SK-N-SH (cell line): ENCODE data around the gene SPINK6. TPM values are rescaled to one million over a fixed set of nuclear protein-coding genes. Genes with fewer than 3 reads are reported as not detected.

Source experiments
- CTCF ChIA-PET: fragments of 300-600, 350-600 bp; formaldehyde crosslinking; extraction: SDS; loops from one replicate; lab custom pipeline; 2021; lab: Yijun Ruan, JAX
- POLR2A ChIA-PET: fragments of 350-600 bp; sonication (Branson Sonifier 250); formaldehyde crosslinking; extraction: SDS; loops from one replicate; lab custom pipeline; 2020; ENCODE audit warnings: antibody characterized with exemption, inconsistent platforms; lab: Yijun Ruan, JAX
- DNase-seq: peaks from one replicate; pipeline ENCODE4 v3.0.0; 2012
- H2AFZ ChIP-seq: fragments of 200-600 bp; sonication (generic); 2 replicates; pipeline ENCODE4 v1.8.1; 2016; ENCODE audit warnings: antibody characterized with exemption, mild to moderate bottlenecking, low read depth
- H3F3A ChIP-seq: fragments of 200-600 bp; sonication (generic); replicated peaks from 2 replicates; pipeline ENCODE3; 2016; ENCODE audit warnings: antibody characterized with exemption, mild to moderate bottlenecking; ENCODE audit not compliant: insufficient read depth
- H3K27ac ChIP-seq, 2 experiments: fragments of 200-500 bp in 1 of 2; fragments of 200-600 bp in 1 of 2; sonication (Bioruptor generic) in 1 of 2; sonication (generic), shearing (Covaris generic) in 1 of 2; 2 replicates each; pipeline versions ENCODE4 v1.5.1 to v1.6.1; 2014 to 2016; ENCODE audit warnings: low read depth in 2 of 2, inconsistent platforms in 1 of 2, low read length in 1 of 2, mild to moderate bottlenecking in 1 of 2, mixed read lengths in 1 of 2
- H3K27me3 ChIP-seq: fragments of 200-600 bp; sonication (generic), shearing (Covaris generic); 2 replicates; pipeline ENCODE4 v1.6.1; 2016; ENCODE audit warnings: mixed run types; ENCODE audit not compliant: insufficient read depth
- H3K36me3 ChIP-seq, 2 experiments: fragments of 200-500 bp in 1 of 2; fragments of 200-600 bp in 1 of 2; sonication (Bioruptor generic) in 1 of 2; sonication (generic) in 1 of 2; replicated peaks in 1 of 2; 2 replicates each; pipeline versions ENCODE3 to v1.5.1; 2014 to 2016; ENCODE audit warnings: low read length in 1 of 2, mild to moderate bottlenecking in 1 of 2; ENCODE audit not compliant: insufficient read depth in 2 of 2, control insufficient read depth in 1 of 2
- H3K4me1 ChIP-seq, 2 experiments: fragments of 200-500 bp in 1 of 2; fragments of 200-600 bp in 1 of 2; sonication (Bioruptor generic) in 1 of 2; sonication (generic), shearing (Covaris generic) in 1 of 2; 2 replicates each; pipeline versions ENCODE4 v1.5.1 to v1.6.1; 2014 to 2016; ENCODE audit warnings: low read depth in 1 of 2, low read length in 1 of 2, mixed run types in 1 of 2; ENCODE audit not compliant: insufficient read depth in 2 of 2, control insufficient read depth in 1 of 2
- H3K4me2 ChIP-seq: fragments of 200-600 bp; sonication (generic), shearing (Covaris generic); 2 replicates; pipeline ENCODE4 v1.6.1; 2017; ENCODE audit warnings: mixed run types
- H3K4me3 ChIP-seq, 2 experiments: fragments of 200-500 bp in 1 of 2; fragments of 200-600 bp in 1 of 2; sonication (Bioruptor generic) in 1 of 2; sonication (generic), shearing (Covaris generic) in 1 of 2; 2 replicates each; pipeline versions ENCODE4 v1.5.1 to v1.8.1; 2014 to 2016; ENCODE audit warnings: low read depth in 2 of 2, inconsistent platforms in 1 of 2, low read length in 1 of 2, mild to moderate bottlenecking in 1 of 2, mixed read lengths in 1 of 2, moderate library complexity in 1 of 2
- H3K79me2 ChIP-seq: fragments of 200-600 bp; sonication (generic); 2 replicates; pipeline ENCODE4 v1.8.1; 2017; ENCODE audit warnings: mild to moderate bottlenecking; ENCODE audit not compliant: insufficient read depth
- H3K9ac ChIP-seq: fragments of 200-600 bp; sonication (generic); 2 replicates; pipeline ENCODE4 v1.6.1; 2017; ENCODE audit warnings: mixed run types
- H3K9me2 ChIP-seq: fragments of 200-600 bp; sonication (generic); 2 replicates; pipeline ENCODE4 v1.6.1; 2017; ENCODE audit warnings: mixed run types
- H3K9me3 ChIP-seq: fragments of 200-600 bp; sonication (generic); 2 replicates; pipeline ENCODE4 v1.6.1; 2017; ENCODE audit warnings: mixed run types, mild to moderate bottlenecking, moderate library complexity
- H4K20me1 ChIP-seq: fragments of 200-600 bp; sonication (generic); 2 replicates; pipeline ENCODE4 v1.6.1; 2017; ENCODE audit warnings: mild to moderate bottlenecking, mixed run types; ENCODE audit not compliant: insufficient read depth
- CHD2 ChIP-seq: fragments of 150-350 bp; IDR thresholded peaks from 2 replicates; pipeline ENCODE4 v1.6.1; 2018; ENCODE audit warnings: low read length; ENCODE audit not compliant: partially characterized antibody
- EP300 ChIP-seq, 2 experiments: IDR thresholded peaks; 2 replicates each; pipeline versions ENCODE4 v1.4.0 to v1.6.1; 2012; ENCODE audit warnings: borderline replicate concordance in 1 of 2, low read depth in 1 of 2, low read length in 1 of 2
- MEF2A ChIP-seq: IDR thresholded peaks from 2 replicates; pipeline ENCODE4 v1.4.0; 2012; ENCODE audit warnings: low read depth, borderline replicate concordance
- NFIC ChIP-seq: IDR thresholded peaks from 2 replicates; pipeline ENCODE4 v1.4.0; 2012; ENCODE audit warnings: borderline replicate concordance
- NRF1 ChIP-seq: IDR thresholded peaks from 2 replicates; pipeline ENCODE4 v1.6.1; 2012; ENCODE audit warnings: low read depth, mild to moderate bottlenecking, low read length
- RAD21 ChIP-seq: IDR thresholded peaks from 2 replicates; pipeline ENCODE4 v1.6.1; 2012; ENCODE audit warnings: mild to moderate bottlenecking, low read length
- RFX5 ChIP-seq: IDR thresholded peaks from 2 replicates; pipeline ENCODE4 v1.6.1; 2012; ENCODE audit warnings: mild to moderate bottlenecking, improper control_type of control experiment, low read length
- RXRA ChIP-seq: IDR thresholded peaks from 2 replicates; pipeline ENCODE4 v1.4.0; 2012; ENCODE audit warnings: low read depth, mild to moderate bottlenecking, borderline replicate concordance
- SIN3A ChIP-seq: IDR thresholded peaks from 2 replicates; pipeline ENCODE4 v1.6.1; 2012; ENCODE audit warnings: low read depth, mild to moderate bottlenecking, low read length, moderate library complexity, borderline replicate concordance
- TCF12 ChIP-seq: IDR thresholded peaks from 2 replicates; pipeline ENCODE4 v1.4.0; 2012
- YY1 ChIP-seq: IDR thresholded peaks from 2 replicates; pipeline ENCODE4 v1.4.0; 2012; ENCODE audit warnings: low read depth, mild to moderate bottlenecking
- WGBS: methylation state at CpG from one replicate; pipeline ENCODE4 v1.1.6; 2017; ENCODE audit warnings: low lambda C conversion rate; 5-methylcytosine and 5-hydroxymethylcytosine counted together
- polyA plus RNA-seq, 3 experiments: library from polyadenylated mRNA; depleted of rRNA; stranded (reverse); fragments of >200 nt; gene quantifications; 2 replicates each; pipeline ENCODE4 v1.2.3, GENCODE V29; 2012
- TF ChIP-seq, protein P1 (sequence below): IDR thresholded peaks from 2 replicates; pipeline ENCODE4; 2012
- TF ChIP-seq, protein P2 (sequence below): IDR thresholded peaks from 2 replicates; pipeline ENCODE4 v1.6.1; 2012; ENCODE audit warnings: mild to moderate bottlenecking, low read depth, low read length, moderate library complexity
- TF ChIP-seq, protein P3 (sequence below): IDR thresholded peaks from 2 replicates; pipeline ENCODE4 v1.4.0; 2012; ENCODE audit warnings: low read depth
- TF ChIP-seq, protein P4 (sequence below): fragments of 150-350 bp; IDR thresholded peaks from 2 replicates; pipeline ENCODE4 v1.6.1; 2016; ENCODE audit warnings: mild to moderate bottlenecking, low read depth, low read length

Gene SPINK6
- polyA plus RNA-seq, 1 of the 3 experiments (the other 2 are of a cell fraction): not detected

DNA sequence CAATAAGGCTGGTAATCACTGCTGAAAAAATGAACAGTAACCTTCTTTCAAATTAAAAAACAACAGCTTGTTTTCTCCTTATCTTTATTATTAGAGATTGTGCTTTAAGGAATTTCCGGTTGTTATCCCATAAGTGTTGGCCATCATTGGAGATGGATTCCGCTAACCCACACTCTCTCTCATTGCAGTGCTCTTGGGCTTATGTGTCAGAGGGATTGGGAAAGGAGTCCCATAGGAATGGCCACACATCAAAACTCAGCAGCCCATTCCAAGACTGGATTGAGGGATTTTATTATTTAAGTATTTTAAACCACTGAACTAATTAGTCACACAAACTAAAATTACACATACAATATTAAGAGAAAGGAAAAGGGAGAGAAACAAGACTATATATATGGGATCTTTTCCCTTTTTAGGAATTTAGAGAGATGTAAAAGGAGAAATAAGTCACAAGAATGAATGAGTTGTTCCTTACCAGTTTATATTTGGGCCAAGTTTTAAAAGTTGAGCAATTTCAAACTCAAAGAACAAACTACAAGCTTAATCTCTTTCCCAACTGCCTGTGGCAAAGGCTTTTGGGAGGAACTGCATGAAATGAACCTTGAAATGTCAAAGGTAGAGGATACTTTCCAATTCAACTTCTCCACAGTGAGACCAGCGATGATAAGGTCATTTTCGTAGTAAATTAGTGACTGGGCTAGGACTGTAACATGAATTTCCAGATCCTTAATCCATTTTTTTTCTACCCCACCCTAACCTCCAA lies 2.4 kb downstream of the SPINK6 start:
- ChIA-PET POLR2A (no interaction called here), CTCF (no interaction called here)
- no peak for TF ChIP-seq CHD2
- TF ChIP-seq YY1: no peak
- TF ChIP-seq RXRA: no peak
- TF ChIP-seq EP300 (IDR thresholded peaks at IDR 0.05; ENCODE audit: borderline replicate concordance in 1 of 2, low read depth in 1 of 2, low read length in 1 of 2): no peak
- TF ChIP-seq, protein P1, sequence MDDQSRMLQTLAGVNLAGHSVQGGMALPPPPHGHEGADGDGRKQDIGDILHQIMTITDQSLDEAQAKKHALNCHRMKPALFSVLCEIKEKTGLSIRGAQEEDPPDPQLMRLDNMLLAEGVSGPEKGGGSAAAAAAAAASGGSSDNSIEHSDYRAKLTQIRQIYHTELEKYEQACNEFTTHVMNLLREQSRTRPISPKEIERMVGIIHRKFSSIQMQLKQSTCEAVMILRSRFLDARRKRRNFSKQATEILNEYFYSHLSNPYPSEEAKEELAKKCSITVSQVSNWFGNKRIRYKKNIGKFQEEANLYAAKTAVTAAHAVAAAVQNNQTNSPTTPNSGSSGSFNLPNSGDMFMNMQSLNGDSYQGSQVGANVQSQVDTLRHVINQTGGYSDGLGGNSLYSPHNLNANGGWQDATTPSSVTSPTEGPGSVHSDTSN: no peak
- TF ChIP-seq RAD21: no peak
- no peak for TF ChIP-seq SIN3A
- no peak for TF ChIP-seq NRF1
- TF ChIP-seq TCF12: no peak
- TF ChIP-seq NFIC: no peak
- TF ChIP-seq RFX5: no peak
- TF ChIP-seq MEF2A: no peak
- TF ChIP-seq, protein P2, sequence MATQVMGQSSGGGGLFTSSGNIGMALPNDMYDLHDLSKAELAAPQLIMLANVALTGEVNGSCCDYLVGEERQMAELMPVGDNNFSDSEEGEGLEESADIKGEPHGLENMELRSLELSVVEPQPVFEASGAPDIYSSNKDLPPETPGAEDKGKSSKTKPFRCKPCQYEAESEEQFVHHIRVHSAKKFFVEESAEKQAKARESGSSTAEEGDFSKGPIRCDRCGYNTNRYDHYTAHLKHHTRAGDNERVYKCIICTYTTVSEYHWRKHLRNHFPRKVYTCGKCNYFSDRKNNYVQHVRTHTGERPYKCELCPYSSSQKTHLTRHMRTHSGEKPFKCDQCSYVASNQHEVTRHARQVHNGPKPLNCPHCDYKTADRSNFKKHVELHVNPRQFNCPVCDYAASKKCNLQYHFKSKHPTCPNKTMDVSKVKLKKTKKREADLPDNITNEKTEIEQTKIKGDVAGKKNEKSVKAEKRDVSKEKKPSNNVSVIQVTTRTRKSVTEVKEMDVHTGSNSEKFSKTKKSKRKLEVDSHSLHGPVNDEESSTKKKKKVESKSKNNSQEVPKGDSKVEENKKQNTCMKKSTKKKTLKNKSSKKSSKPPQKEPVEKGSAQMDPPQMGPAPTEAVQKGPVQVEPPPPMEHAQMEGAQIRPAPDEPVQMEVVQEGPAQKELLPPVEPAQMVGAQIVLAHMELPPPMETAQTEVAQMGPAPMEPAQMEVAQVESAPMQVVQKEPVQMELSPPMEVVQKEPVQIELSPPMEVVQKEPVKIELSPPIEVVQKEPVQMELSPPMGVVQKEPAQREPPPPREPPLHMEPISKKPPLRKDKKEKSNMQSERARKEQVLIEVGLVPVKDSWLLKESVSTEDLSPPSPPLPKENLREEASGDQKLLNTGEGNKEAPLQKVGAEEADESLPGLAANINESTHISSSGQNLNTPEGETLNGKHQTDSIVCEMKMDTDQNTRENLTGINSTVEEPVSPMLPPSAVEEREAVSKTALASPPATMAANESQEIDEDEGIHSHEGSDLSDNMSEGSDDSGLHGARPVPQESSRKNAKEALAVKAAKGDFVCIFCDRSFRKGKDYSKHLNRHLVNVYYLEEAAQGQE: no peak
- TF ChIP-seq, protein P3, sequence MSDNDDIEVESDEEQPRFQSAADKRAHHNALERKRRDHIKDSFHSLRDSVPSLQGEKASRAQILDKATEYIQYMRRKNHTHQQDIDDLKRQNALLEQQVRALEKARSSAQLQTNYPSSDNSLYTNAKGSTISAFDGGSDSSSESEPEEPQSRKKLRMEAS: no peak
- TF ChIP-seq, protein P4, sequence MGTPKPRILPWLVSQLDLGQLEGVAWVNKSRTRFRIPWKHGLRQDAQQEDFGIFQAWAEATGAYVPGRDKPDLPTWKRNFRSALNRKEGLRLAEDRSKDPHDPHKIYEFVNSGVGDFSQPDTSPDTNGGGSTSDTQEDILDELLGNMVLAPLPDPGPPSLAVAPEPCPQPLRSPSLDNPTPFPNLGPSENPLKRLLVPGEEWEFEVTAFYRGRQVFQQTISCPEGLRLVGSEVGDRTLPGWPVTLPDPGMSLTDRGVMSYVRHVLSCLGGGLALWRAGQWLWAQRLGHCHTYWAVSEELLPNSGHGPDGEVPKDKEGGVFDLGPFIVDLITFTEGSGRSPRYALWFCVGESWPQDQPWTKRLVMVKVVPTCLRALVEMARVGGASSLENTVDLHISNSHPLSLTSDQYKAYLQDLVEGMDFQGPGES: no peak
- TF ChIP-seq, all 33 proteins: peak for 0
- H3K9me3 ChIP-seq: no peaks in the 10 kb centered on the region
- H3F3A ChIP-seq: no peaks in the 10 kb centered on the region
- H3K9ac ChIP-seq: no peak overlapping the region
- no peak overlapping the region for H3K4me2 ChIP-seq
- no peak for DNase-seq
- H3K27me3 ChIP-seq: no peaks in the 10 kb centered on the region
- H3K9me2 ChIP-seq: no peaks in the 10 kb centered on the region
- H3K27ac ChIP-seq: no peak overlapping the region
- no peaks in the 10 kb centered on the region for H3K4me1 ChIP-seq
- no peak overlapping the region for H2AFZ ChIP-seq
- H3K4me3 ChIP-seq: no peak overlapping the region
- H4K20me1 ChIP-seq: no peaks in the 10 kb centered on the region
- no peaks in the 10 kb centered on the region for H3K36me3 ChIP-seq
- WGBS: 47% methylated on average over 4 of the region's 4 CpGs
- no peaks in the 10 kb centered on the region for H3K79me2 ChIP-seq
